ENCODE measurements around the gene ZBTB20.

The ZBTB20 gene

GRCh38 chr3:114452937-114453336 lies 694.2 kb downstream of the ZBTB20 start:
- DNase-seq = no peak

GRCh38 chr3:114452256-114452655 lies 694.8 kb downstream of the ZBTB20 start:
- no peak for DNase-seq

GRCh38 chr3:114451561-114452018 lies 695.5 kb downstream of the ZBTB20 start:
- no peak for DNase-seq

- no peak for DNase-seq
Observed at GRCh38 chr3:114451051-114451451, 696.0 kb downstream of the ZBTB20 start.

GRCh38 chr3:114450008-114450596 lies 697.0 kb downstream of the ZBTB20 start:
- no peak for DNase-seq

GRCh38 chr3:114449271-114450007 lies 697.6 kb downstream of the ZBTB20 start:
- no peak for DNase-seq

GRCh38 chr3:114447950-114448479 lies 699.1 kb downstream of the ZBTB20 start:
- no peak for DNase-seq

- DNase-seq = no peak
Observed at GRCh38 chr3:114447545-114447944, 699.5 kb downstream of the ZBTB20 start.

- no peak for DNase-seq
Observed at GRCh38 chr3:114446600-114446999, 700.5 kb downstream of the ZBTB20 start.

- DNase-seq = peak; percentile 47
Observed at GRCh38 chr3:114445233-114445632, 701.9 kb downstream of the ZBTB20 start.

- no peak for DNase-seq
Observed at GRCh38 chr3:114444216-114444615, 702.9 kb downstream of the ZBTB20 start.

GRCh38 chr3:114442246-114442645 lies 704.8 kb downstream of the ZBTB20 start:
- DNase-seq = peak; percentile 72

GRCh38 chr3:114441386-114441785 lies 705.7 kb downstream of the ZBTB20 start:
- no peak for DNase-seq

GRCh38 chr3:114440700-114441099 lies 706.4 kb downstream of the ZBTB20 start:
- DNase-seq = no peak

- peak; percentile 80 for DNase-seq
Observed at GRCh38 chr3:114439284-114439683, 707.8 kb downstream of the ZBTB20 start.

- DNase-seq = no peak
Observed at GRCh38 chr3:114437897-114438296, 709.2 kb downstream of the ZBTB20 start.

GRCh38 chr3:114436182-114436581 lies 710.9 kb downstream of the ZBTB20 start:
- DNase-seq = no peak

GRCh38 chr3:114435386-114436115 lies 711.5 kb downstream of the ZBTB20 start:
- DNase-seq = no peak

GRCh38 chr3:114432310-114432709 lies 714.8 kb downstream of the ZBTB20 start:
- no peak for DNase-seq

- no peak for DNase-seq
Observed at GRCh38 chr3:114428044-114428595, 719.0 kb downstream of the ZBTB20 start.

- no peak for DNase-seq
Observed at GRCh38 chr3:114427285-114428043, 719.6 kb downstream of the ZBTB20 start.

- no peak for DNase-seq
Observed at GRCh38 chr3:114424337-114424736, 722.8 kb downstream of the ZBTB20 start.

GRCh38 chr3:114421204-114421603 lies 725.9 kb downstream of the ZBTB20 start:
- DNase-seq = no peak

Measured in EL (cell line).